T-helper 1 cell treated with Interleukin-12 subunit alpha and Interleukin-12 subunit beta and Interleukin-4 antibody, amounts not matched to agents 30 μg/mL and 1 μg/mL, for 36 hours (primary cell): ENCODE data around the gene RGL1.

Experiments used
- H3K27ac Mint-ChIP-seq: one replicate; pipeline ENCODE4 v1.8.0; 2021; ENCODE audit warnings: mild to moderate bottlenecking, mixed read lengths
- H3K27me3 Mint-ChIP-seq: one replicate; pipeline ENCODE4 v1.8.0; 2021; ENCODE audit warnings: low read depth, mixed read lengths
- H3K36me3 Mint-ChIP-seq: one replicate; pipeline ENCODE4 v1.8.0; 2021; ENCODE audit warnings: low read depth, mixed read lengths
- H3K4me1 Mint-ChIP-seq: one replicate; pipeline ENCODE4 v1.8.0; 2021; ENCODE audit warnings: low read depth, mixed read lengths
- H3K4me3 Mint-ChIP-seq: one replicate; pipeline ENCODE4 v1.8.0; 2021; ENCODE audit warnings: mild to moderate bottlenecking, moderate library complexity, mixed read lengths
- H3K9me3 Mint-ChIP-seq: one replicate; pipeline ENCODE4 v1.8.0; 2021; ENCODE audit warnings: mixed read lengths

Gene RGL1

DNA sequence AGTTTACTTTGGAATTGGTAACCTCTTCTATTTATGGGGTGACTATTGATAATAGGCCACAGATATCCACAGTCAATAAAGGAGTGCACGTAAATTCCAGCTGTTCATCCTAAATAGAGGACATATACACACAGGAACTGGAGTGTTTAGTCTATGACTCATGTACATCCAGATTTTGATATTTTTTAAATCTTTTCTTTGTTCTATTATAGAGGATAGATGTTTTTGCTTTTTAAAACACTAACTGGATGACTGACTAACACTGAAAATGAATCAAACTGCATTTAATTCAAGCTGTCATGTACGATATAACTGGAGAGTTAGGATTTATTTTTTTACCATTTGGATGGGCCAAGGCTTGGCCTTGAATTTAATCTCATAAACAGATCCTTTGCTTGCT is 45.9 kb downstream of the RGL1 start:
- Mint-ChIP-seq H3K27ac (no peak overlapping the region), H3K36me3 (no peaks in the 10 kb centered on the region), H3K27me3 (no peaks in the 10 kb centered on the region), H3K4me1 (peaks cover 1% of the 10 kb centered on the region), H3K9me3 (no peaks in the 10 kb centered on the region), H3K4me3 (no peak overlapping the region)

DNA sequence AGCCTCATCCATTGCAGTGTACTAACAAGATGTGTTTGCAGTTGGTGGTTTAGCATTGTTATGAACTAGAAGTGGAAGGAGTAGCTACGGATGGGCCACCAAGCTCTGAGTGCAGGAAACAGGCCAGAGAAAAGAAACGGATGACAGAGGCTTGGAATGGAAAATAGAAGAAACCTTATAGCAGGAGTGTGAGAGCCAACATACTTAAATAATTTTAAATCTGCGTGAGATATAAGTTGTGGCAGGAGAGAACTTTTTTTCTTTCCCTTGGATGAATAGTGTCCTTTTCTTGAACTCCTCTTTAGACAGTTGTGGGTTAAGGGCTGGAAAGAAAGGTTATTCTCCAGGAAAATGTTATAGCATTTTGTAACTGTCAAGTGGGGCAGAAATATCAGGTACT is 54.2 kb downstream of the RGL1 start:
- H3K36me3 Mint-ChIP-seq = no peaks in the 10 kb centered on the region
- no peak overlapping the region for H3K4me3 Mint-ChIP-seq
- H3K9me3 Mint-ChIP-seq = no peaks in the 10 kb centered on the region
- no peaks in the 10 kb centered on the region for H3K4me1 Mint-ChIP-seq
- H3K27me3 Mint-ChIP-seq = no peaks in the 10 kb centered on the region
- H3K27ac Mint-ChIP-seq = no peak overlapping the region

DNA sequence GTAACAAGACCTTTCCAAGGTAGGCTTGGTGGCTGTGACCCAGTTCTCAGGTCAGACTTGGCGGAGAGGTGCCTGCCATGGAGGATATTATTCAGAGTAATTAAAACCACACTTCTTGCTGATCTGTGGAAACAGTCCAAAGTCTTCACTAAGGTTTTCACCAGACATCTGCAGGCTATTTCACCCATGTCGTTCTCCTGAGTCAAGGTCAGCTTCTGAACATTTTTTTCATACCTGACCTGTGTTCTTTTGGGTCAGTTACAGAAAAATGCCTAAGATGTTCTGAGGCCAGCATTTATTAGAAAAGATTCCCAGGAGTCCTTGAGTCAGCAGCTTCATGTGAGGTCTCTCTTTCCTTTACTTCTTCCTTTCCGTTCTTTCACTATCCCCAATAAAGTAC is 54.9 kb downstream of the RGL1 start:
- no peaks in the 10 kb centered on the region for H3K4me1 Mint-ChIP-seq
- no peak overlapping the region for H3K27ac Mint-ChIP-seq
- H3K36me3 Mint-ChIP-seq = no peaks in the 10 kb centered on the region
- H3K9me3 Mint-ChIP-seq = no peaks in the 10 kb centered on the region
- no peaks in the 10 kb centered on the region for H3K27me3 Mint-ChIP-seq
- no peak overlapping the region for H3K4me3 Mint-ChIP-seq

DNA sequence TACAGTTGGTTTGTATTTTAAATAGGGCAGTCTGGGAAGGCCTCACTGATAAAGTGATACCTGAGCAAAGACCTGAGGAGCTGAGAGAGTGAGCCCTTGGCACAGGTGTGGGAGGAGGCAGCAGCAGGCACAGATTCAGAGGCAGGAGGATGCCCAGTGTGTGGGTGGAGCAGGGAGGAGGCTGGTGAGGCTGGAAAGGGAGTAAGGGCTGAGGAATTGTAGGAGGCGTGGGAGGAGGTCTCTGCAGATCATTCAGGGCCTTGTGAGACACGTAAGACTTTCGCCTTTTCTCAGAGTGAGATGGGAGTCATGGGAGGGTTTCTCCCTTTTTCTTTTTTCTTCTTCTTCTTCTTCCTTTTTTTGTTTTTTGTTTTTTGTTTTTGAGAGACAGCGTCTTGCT is 58.0 kb downstream of the RGL1 start:
- no peaks in the 10 kb centered on the region for H3K9me3 Mint-ChIP-seq
- no peaks in the 10 kb centered on the region for H3K4me1 Mint-ChIP-seq
- H3K36me3 Mint-ChIP-seq = no peaks in the 10 kb centered on the region
- no peak overlapping the region for H3K27ac Mint-ChIP-seq
- no peaks in the 10 kb centered on the region for H3K27me3 Mint-ChIP-seq
- no peak overlapping the region for H3K4me3 Mint-ChIP-seq

DNA sequence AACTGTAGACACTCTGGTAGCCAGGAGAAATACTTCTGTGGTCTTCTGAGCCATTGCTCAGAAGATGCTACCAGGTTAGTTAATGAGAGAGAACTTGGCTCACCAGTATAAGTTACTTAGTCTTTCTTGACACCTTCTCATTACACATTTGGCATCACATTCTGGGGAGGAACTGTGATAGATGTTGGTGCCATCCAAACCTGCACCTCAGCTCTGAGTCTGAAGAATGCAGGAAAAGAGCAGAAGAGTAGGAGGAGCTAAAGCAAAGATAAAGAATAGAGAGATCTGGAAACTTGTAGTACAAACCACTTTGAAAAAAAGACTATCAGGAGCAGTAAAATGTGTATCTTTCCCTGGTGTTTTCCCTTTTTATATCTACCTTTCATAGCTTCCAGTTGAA is 58.9 kb downstream of the RGL1 start:
- H3K36me3 Mint-ChIP-seq = no peaks in the 10 kb centered on the region
- H3K27me3 Mint-ChIP-seq = no peaks in the 10 kb centered on the region
- H3K9me3 Mint-ChIP-seq = no peaks in the 10 kb centered on the region
- H3K27ac Mint-ChIP-seq = no peak overlapping the region
- H3K4me3 Mint-ChIP-seq = no peak overlapping the region
- H3K4me1 Mint-ChIP-seq = no peaks in the 10 kb centered on the region

DNA sequence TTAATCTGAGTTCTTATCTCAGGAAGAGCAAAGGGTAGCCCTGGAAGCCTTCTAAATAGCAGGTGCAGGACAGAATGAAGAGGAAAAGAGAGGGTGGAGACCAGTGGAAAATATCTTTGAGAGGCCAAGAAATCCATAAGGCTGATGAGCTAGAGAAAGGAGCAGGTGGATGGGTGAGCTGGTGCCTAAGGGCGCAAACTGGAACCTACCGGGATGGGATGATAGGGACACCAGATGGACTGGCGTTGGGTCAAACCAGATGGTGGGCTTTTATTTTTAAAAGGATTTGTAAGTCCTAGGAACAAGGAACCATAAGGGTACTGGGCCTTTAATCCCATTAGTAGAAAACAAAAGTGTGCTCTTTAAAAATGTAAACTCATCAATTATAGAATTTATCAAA is 59.7 kb downstream of the RGL1 start:
- Mint-ChIP-seq H3K4me3 (no peak overlapping the region), H3K4me1 (no peaks in the 10 kb centered on the region), H3K9me3 (no peaks in the 10 kb centered on the region), H3K36me3 (no peaks in the 10 kb centered on the region), H3K27me3 (no peaks in the 10 kb centered on the region), H3K27ac (no peak overlapping the region)

DNA sequence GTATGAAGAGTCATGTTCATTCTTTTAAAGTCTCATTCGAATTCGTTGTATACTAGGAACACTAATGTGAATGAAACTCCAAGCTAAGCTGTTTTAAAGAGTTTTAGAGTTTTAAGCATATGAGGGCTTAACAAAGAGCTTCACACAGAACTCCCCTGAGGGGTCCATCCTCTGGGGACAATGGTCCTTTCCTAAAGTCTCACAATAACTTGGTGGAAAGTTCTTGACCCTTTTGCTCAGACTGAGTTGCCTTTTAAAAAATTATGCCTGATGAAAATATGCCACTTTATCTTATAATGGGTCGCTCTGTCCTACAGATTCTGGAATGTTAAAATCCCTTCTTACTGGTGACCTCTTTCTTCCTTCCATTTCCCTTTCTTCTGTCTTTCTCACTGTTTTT is 64.3 kb downstream of the RGL1 start:
- no peak overlapping the region for H3K4me3 Mint-ChIP-seq
- H3K36me3 Mint-ChIP-seq = no peaks in the 10 kb centered on the region
- H3K4me1 Mint-ChIP-seq = peaks cover 17% of the 10 kb centered on the region
- H3K9me3 Mint-ChIP-seq = no peaks in the 10 kb centered on the region
- no peaks in the 10 kb centered on the region for H3K27me3 Mint-ChIP-seq
- H3K27ac Mint-ChIP-seq = no peak overlapping the region

DNA sequence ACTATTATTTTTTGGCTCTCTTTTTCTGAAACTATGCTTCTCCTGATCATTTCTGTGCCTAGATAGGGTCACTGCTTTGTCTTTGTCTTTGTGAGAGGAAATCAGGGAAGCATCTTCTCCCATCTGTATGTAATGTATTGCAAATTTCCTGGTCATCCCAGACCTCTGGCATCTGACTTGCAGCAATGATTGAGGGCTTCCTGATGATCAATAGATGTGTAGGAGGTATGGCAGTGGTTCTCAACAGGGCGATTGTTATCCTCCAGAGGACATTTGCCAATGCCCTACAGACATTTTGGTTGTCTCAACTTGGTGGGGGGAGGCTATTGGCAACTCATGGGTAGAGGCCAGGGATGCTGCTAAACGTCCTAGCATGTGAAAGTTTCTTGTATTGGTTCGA is 64.7 kb downstream of the RGL1 start:
- H3K36me3 Mint-ChIP-seq = peaks cover 4% of the 10 kb centered on the region
- peaks cover 22% of the 10 kb centered on the region for H3K4me1 Mint-ChIP-seq
- H3K27me3 Mint-ChIP-seq = no peaks in the 10 kb centered on the region
- H3K9me3 Mint-ChIP-seq = no peaks in the 10 kb centered on the region
- no peak overlapping the region for H3K4me3 Mint-ChIP-seq
- H3K27ac Mint-ChIP-seq = no peak overlapping the region

DNA sequence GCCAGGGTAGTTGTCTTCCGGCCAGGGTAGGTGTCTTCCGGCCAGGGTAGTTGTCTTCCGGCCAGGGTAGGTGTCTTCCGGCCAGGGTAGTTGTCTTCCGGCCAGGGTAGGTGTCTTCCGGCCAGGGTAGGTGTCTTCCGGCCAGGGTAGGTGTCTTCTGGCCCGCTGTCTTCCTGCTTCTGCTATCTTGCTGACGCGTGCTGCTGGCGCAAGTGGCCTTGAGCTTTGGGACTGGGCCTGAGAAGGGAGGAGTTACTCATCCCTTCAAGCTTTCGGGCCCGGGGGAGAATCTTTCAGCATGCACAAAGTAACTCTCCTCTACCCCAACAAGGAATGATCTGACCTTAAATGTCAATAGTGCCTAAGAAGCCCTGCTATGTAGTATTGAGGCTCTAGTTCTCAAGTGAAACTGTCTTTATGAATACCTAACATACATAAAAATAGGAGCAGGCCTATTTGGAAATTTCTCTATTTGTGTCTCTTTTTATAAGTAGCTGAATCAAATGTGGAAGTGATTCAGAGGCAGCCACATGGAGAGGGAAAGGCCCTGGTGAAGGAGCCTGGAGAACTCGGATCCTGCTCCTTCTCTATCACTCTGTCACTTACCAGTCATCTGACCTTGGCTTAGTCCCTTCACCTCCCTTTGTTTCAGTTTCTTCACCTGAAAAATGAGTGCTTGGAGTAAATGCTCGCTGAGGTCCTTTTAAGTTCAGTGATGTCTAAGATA is 65.6 kb downstream of the RGL1 start:
- Mint-ChIP-seq H3K27me3 (no peaks in the 10 kb centered on the region), H3K4me1 (peaks cover 22% of the 10 kb centered on the region), H3K36me3 (peaks cover 4% of the 10 kb centered on the region), H3K9me3 (no peaks in the 10 kb centered on the region), H3K27ac (no peak overlapping the region), H3K4me3 (no peak overlapping the region)

DNA sequence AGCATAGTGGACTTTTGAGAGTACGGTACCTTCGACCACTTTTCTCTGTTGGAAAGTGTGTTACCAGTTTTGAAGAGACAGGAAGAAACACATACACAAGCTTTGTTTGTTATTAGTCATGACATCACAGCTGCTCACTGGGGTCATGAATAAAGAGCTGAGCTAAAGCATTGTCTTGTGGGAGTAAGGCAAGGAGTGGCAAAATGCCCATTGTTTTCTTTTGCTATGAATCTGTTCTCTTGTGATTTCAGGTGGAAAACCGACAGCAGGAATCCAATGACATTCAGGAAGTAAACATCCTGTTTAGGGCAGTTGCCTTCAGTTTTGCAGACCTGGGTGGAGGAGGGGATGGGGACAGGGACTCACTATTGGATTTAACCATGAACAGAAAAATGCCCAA is 66.2 kb downstream of the RGL1 start:
- Mint-ChIP-seq H3K4me3 (no peak overlapping the region), H3K36me3 (peaks cover 4% of the 10 kb centered on the region), H3K4me1 (peaks cover 22% of the 10 kb centered on the region), H3K9me3 (no peaks in the 10 kb centered on the region), H3K27me3 (no peaks in the 10 kb centered on the region), H3K27ac (no peak overlapping the region)

DNA sequence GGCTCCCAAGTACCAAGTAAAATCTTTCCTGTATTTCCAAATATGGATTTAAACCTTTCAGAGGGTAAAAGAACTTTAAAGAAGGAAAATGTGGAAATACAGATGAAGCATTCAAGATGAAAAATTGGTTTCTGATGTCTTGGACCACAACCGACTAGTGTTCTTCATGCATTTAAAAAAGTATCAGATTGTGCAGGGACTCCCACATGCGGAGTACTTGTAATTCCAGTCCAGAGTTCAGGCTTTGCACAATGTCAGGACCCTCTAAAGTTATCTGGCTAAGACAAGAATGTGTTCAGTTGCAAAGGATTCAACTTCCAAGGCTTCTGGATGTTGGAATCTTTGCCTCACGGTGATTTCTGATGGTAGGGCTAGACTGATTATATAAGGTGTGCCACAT is 66.7 kb downstream of the RGL1 start:
- Mint-ChIP-seq H3K4me1 (peaks cover 22% of the 10 kb centered on the region), H3K36me3 (peaks cover 4% of the 10 kb centered on the region), H3K4me3 (no peak overlapping the region), H3K27ac (no peak overlapping the region), H3K9me3 (no peaks in the 10 kb centered on the region), H3K27me3 (no peaks in the 10 kb centered on the region)

DNA sequence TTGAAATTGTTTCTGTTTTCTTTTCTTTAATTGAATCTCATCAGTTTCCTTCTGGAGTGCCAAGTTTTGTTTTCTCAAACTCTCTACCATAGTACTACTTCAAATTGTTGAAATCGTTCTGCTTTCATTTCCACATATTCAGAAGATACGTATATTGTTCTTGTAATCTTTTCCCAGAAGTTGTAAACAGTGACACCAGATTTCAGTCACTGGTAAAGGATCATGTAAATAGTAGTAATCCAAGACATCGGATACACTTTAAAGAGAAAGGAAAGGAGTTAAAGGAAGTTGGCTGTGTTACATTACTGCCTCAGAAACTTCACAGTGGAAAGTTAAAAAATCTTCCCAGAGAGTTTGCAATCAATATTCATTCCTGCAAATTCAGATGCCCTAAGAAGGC is 67.5 kb downstream of the RGL1 start:
- H3K27me3 Mint-ChIP-seq = no peaks in the 10 kb centered on the region
- peaks cover 4% of the 10 kb centered on the region for H3K36me3 Mint-ChIP-seq
- no peak overlapping the region for H3K27ac Mint-ChIP-seq
- no peak overlapping the region for H3K4me3 Mint-ChIP-seq
- no peaks in the 10 kb centered on the region for H3K9me3 Mint-ChIP-seq
- peaks cover 22% of the 10 kb centered on the region for H3K4me1 Mint-ChIP-seq

DNA sequence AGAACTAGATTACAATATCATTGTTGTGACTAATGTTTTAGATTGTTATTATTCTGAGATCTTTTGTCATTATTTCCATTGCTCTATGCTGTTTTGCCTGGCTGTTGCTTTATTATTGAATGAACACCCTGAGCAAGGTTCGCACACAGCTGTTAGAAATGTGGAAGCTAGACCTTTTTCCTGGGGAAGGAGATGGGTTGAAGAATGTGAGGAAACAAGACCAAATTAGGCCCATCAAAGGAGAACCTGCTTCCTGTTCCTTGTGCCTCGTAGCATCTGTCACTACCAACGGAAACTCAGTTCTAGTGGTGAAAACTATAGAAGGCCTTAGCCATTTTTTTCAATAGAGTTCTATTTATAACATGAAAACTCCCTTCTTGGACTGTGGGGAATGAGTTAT is 68.7 kb downstream of the RGL1 start:
- peaks cover 4% of the 10 kb centered on the region for H3K36me3 Mint-ChIP-seq
- no peaks in the 10 kb centered on the region for H3K27me3 Mint-ChIP-seq
- no peak overlapping the region for H3K27ac Mint-ChIP-seq
- H3K4me3 Mint-ChIP-seq = no peak overlapping the region
- no peaks in the 10 kb centered on the region for H3K9me3 Mint-ChIP-seq
- H3K4me1 Mint-ChIP-seq = peaks cover 22% of the 10 kb centered on the region

DNA sequence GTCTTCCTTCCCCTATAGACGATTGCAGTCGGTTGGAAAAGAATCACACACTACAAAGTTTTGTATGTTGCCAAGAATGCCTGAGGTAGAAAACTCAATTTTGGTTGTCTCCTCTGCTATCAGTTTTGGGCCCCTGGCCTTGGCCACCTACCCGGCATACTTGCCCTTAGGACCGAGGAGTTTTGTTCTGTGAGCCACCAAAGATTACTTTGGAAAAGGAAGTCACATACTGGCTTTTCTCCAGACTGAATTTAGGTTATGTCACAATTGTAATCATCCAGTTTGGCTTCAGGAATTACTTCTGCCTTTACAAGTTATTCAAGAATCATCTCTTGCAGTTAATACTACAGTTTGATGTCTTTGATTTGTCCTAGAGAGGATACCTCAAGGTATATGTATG is 71.4 kb downstream of the RGL1 start:
- Mint-ChIP-seq H3K9me3 (no peaks in the 10 kb centered on the region), H3K27ac (no peak overlapping the region), H3K4me3 (no peak overlapping the region), H3K4me1 (peaks cover 20% of the 10 kb centered on the region), H3K36me3 (peaks cover 4% of the 10 kb centered on the region), H3K27me3 (no peaks in the 10 kb centered on the region)

DNA sequence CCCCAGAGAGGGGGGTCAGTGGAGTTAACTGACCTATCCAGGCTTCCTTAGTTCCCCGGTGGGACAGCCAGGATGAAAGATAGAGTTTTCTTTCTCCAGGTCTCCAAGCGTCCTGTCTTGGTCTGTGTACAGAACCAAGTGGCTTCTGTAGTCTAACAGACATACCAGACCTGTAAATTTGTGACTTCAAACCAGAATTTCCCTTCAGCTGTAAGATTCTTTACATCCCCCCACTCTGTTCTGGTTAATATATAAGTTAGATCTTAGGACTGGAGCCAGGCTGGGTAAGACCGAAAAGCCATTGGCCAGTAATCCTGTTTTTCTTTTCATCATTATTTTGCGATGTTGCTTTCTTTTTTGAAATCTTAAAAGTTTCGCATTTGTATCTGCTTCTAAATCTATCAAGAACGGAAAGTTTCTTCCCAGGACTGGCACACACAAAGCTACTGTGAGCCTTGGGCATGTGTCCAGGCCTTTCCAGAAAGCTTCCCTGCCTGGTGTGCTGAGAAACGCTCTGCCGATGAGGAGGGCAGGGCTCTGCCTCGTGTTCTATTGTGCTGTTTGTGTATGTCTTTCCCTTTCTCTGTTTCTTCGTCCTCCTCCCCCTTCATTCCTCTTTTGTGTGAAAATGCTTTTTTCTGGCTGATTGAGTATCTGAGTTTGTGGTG is 72.3 kb downstream of the RGL1 start:
- no peaks in the 10 kb centered on the region for H3K9me3 Mint-ChIP-seq
- no peaks in the 10 kb centered on the region for H3K27me3 Mint-ChIP-seq
- H3K27ac Mint-ChIP-seq = no peak overlapping the region
- H3K36me3 Mint-ChIP-seq = peaks cover 4% of the 10 kb centered on the region
- no peak overlapping the region for H3K4me3 Mint-ChIP-seq
- peaks cover 20% of the 10 kb centered on the region for H3K4me1 Mint-ChIP-seq
